NCI-H146 (cell line): ENCODE measurements around the gene CAMTA1.

Source experiments
- DNase-seq: peaks from one replicate; lab custom pipeline; 2025; lab: John Stamatoyannopoulos, UW

Gene CAMTA1

GRCh38 chr1:7493711-7494454 lies 708.6 kb downstream of the CAMTA1 start:
- peak; percentile 34 for DNase-seq

- peak; percentile 6 for DNase-seq
Measured at GRCh38 chr1:7495962-7496361, 710.7 kb downstream of the CAMTA1 start.

GRCh38 chr1:7497107-7497637 lies 711.9 kb downstream of the CAMTA1 start:
- no peak for DNase-seq

- DNase-seq, result no peak
Measured at GRCh38 chr1:7500381-7501083, 715.3 kb downstream of the CAMTA1 start.

GRCh38 chr1:7501084-7501491 lies 715.8 kb downstream of the CAMTA1 start:
- DNase-seq, result no peak

GRCh38 chr1:7501723-7502603 lies 716.7 kb downstream of the CAMTA1 start:
- DNase-seq, result no peak

- DNase-seq, result no peak
Measured at GRCh38 chr1:7503691-7504437, 718.6 kb downstream of the CAMTA1 start.

GRCh38 chr1:7504438-7504720 lies 719.1 kb downstream of the CAMTA1 start:
- DNase-seq, result no peak

GRCh38 chr1:7505094-7505770 lies 720.0 kb downstream of the CAMTA1 start:
- no peak for DNase-seq

- no peak for DNase-seq
Measured at GRCh38 chr1:7505771-7506453, 720.7 kb downstream of the CAMTA1 start.

- DNase-seq, result no peak
Measured at GRCh38 chr1:7506454-7507284, 721.4 kb downstream of the CAMTA1 start.

GRCh38 chr1:7507285-7508019 lies 722.2 kb downstream of the CAMTA1 start:
- no peak for DNase-seq

- no peak for DNase-seq
Measured at GRCh38 chr1:7508052-7508933, 723.0 kb downstream of the CAMTA1 start.

- DNase-seq, result no peak
Measured at GRCh38 chr1:7508934-7509519, 723.8 kb downstream of the CAMTA1 start.

- DNase-seq, result peak; percentile 20
Measured at GRCh38 chr1:7509598-7509997, 724.3 kb downstream of the CAMTA1 start.

- DNase-seq, result no peak
Measured at GRCh38 chr1:7510389-7510931, 725.2 kb downstream of the CAMTA1 start.

- peak; percentile 62 for DNase-seq
Measured at GRCh38 chr1:7511381-7511780, 726.1 kb downstream of the CAMTA1 start.
